Caco-2 (cell line): ENCODE results near the gene STK36. TPM values are rescaled to one million over a fixed set of nuclear protein-coding genes. Genes with fewer than 3 reads are reported as not detected.

ENCODE experiments used
- BruUV-seq: library from RNA; stranded (reverse); fragments of 400-500 nt; replicated peaks from 2 replicates; lab custom pipeline; 2021; lab: Mats Ljungman, UMichigan
- CTCF ChIA-PET: fragments of 300-600 bp; sonication (Branson Sonifier 250); formaldehyde crosslinking; loops from one replicate; lab custom pipeline; 2022; ENCODE audit warnings: antibody characterized with exemption; lab: Charles Lee
- POLR2A ChIA-PET: fragments of 300-600 bp; sonication (Branson Sonifier 250); formaldehyde crosslinking; loops from one replicate; lab custom pipeline; 2022; ENCODE audit warnings: antibody characterized with exemption; lab: Charles Lee
- DNase-seq, 2 experiments: peaks; one replicate each; pipeline versions ENCODE4 v3.0.0 to v3.0.0-alpha.2; 2020 to 2022
- H3K27me3 ChIP-seq: replicated peaks from 2 replicates; pipeline ENCODE4 v1.6.0; 2011; ENCODE audit warnings: low read length; ENCODE audit not compliant: control insufficient read depth, insufficient read depth
- H3K36me3 ChIP-seq: 2 replicates; pipeline ENCODE4 v1.5.1; 2011; ENCODE audit warnings: low read length; ENCODE audit not compliant: control insufficient read depth, insufficient read depth
- H3K4me1 ChIP-seq: fragments of 250-450 bp; sonication (Bioruptor Pico); 2 replicates; pipeline ENCODE4 v1.5.1; 2020; ENCODE audit warnings: mild to moderate bottlenecking
- H3K4me3 ChIP-seq: 2 replicates; pipeline ENCODE4 v1.5.1; 2011; ENCODE audit warnings: low read depth, mild to moderate bottlenecking, control low read depth, low read length
- H3K9me3 ChIP-seq: fragments of 250-450 bp; sonication (Bioruptor Pico); 2 replicates; pipeline ENCODE4 v1.5.1; 2020; ENCODE audit warnings: mild to moderate bottlenecking, moderate library complexity
- H3K27ac Mint-ChIP-seq: one replicate; pipeline ENCODE4 v1.8.0; 2022; ENCODE audit warnings: mixed read lengths; ENCODE audit not compliant: unreplicated experiment
- H3K27me3 Mint-ChIP-seq: one replicate; pipeline ENCODE4 v1.8.0; 2022; ENCODE audit warnings: mixed read lengths; ENCODE audit not compliant: insufficient read depth, unreplicated experiment
- H3K36me3 Mint-ChIP-seq: one replicate; pipeline ENCODE4 v1.8.0; 2022; ENCODE audit warnings: mild to moderate bottlenecking, mixed read lengths; ENCODE audit not compliant: insufficient read depth, unreplicated experiment
- H3K4me1 Mint-ChIP-seq: one replicate; pipeline ENCODE4 v1.8.0; 2022; ENCODE audit warnings: low read depth, mixed read lengths; ENCODE audit not compliant: unreplicated experiment
- H3K4me3 Mint-ChIP-seq: one replicate; pipeline ENCODE4 v1.8.0; 2022; ENCODE audit warnings: mild to moderate bottlenecking, moderate library complexity, mixed read lengths; ENCODE audit not compliant: unreplicated experiment
- H3K9me3 Mint-ChIP-seq: one replicate; pipeline ENCODE4 v1.8.0; 2022; ENCODE audit warnings: mixed read lengths; ENCODE audit not compliant: unreplicated experiment
- intact Hi-C: fragments of 100-400 bp; cut with micrococcal nuclease; formaldehyde crosslinking; loops from one replicate; pipeline ENCODE4 v1.10.0; 2022; ENCODE audit not compliant: unreplicated experiment
- total RNA-seq: library from RNA; stranded (reverse); gene quantifications from 2 replicates; pipeline ENCODE4 v1.2.3, GENCODE V29; 2022
- TF ChIP-seq, protein P1 (sequence below), 2 experiments: fragments of 200-600 bp in 1 of 2; IDR thresholded peaks; 1 replicate in 1 of 2; 2 replicates in 1 of 2; pipeline versions ENCODE4 v1.5.1 to v1.8.0; 2011 to 2022; ENCODE audit warnings: antibody characterized with exemption in 1 of 2, control low read depth in 1 of 2, inconsistent platforms in 1 of 2, low read depth in 1 of 2, low read length in 1 of 2, mild to moderate bottlenecking in 1 of 2, moderate library complexity in 1 of 2; ENCODE audit not compliant: insufficient read depth in 1 of 2, severe bottlenecking in 1 of 2, unreplicated experiment in 1 of 2

STK36 gene
- total RNA-seq, 1 experiment from 2014 or later = 44.1 TPM

DNA sequence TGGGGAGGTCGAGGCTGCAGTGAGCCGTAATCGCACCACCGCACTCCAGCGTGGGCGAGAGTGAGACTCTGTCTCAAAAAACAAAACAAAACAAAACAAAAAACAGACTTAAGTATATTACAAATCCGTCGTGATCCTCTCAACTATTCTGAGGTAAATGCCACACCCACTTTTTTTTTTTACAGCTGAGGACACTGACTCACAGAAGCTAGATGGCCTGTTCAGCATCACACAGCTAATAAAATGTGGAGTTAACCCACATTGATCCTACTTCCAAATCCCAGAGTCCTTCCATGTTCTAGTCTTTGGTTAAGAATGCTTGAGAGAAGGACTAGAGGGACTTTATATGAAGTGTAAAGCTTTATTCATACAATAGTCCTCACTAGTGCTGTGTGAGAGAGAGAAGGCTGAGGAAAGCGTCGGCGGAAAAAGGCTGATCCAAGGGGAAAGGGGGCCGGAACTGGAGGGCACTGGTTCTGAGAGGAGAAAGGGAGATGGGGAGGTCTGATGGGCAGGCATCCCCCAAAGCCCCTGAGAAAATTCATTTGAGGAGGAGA is 711 bp upstream of the STK36 start:
- Mint-ChIP-seq H3K36me3 (peaks cover 35% of the 10 kb centered on the region), H3K27me3 (no peaks in the 10 kb centered on the region), H3K9me3 (no peaks in the 10 kb centered on the region), H3K4me1 (peaks cover 11% of the 10 kb centered on the region), H3K27ac (peak overlapping the region; percentile 91), H3K4me3 (peak overlapping the region; percentile 96)
- TF ChIP-seq, protein P1, sequence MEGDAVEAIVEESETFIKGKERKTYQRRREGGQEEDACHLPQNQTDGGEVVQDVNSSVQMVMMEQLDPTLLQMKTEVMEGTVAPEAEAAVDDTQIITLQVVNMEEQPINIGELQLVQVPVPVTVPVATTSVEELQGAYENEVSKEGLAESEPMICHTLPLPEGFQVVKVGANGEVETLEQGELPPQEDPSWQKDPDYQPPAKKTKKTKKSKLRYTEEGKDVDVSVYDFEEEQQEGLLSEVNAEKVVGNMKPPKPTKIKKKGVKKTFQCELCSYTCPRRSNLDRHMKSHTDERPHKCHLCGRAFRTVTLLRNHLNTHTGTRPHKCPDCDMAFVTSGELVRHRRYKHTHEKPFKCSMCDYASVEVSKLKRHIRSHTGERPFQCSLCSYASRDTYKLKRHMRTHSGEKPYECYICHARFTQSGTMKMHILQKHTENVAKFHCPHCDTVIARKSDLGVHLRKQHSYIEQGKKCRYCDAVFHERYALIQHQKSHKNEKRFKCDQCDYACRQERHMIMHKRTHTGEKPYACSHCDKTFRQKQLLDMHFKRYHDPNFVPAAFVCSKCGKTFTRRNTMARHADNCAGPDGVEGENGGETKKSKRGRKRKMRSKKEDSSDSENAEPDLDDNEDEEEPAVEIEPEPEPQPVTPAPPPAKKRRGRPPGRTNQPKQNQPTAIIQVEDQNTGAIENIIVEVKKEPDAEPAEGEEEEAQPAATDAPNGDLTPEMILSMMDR (IDR thresholded peaks at IDR 0.05; ENCODE audit: insufficient read depth in 1 of 2, low read depth in 1 of 2, low read length in 1 of 2, severe bottlenecking in 1 of 2, unreplicated experiment in 1 of 2) = no peak
- H3K4me1 ChIP-seq = peaks cover 11% of the 10 kb centered on the region; the same call in 1 of the 2 replicates
- no peak for DNase-seq
- no peaks in the 10 kb centered on the region for H3K9me3 ChIP-seq
- CTCF ChIA-PET = interaction anchor here (0.6 to 4.4 kb wide), 4 partner anchors 12 to 275 kb away, joined by 3 to 20 read pairs (median 13); partner anchors contain the start of genes BCS1L and ZNF142
- TSS peak; percentile 79 for BruUV-seq
- peak overlapping the region; percentile 86 for H3K4me3 ChIP-seq
- H3K36me3 ChIP-seq = no peaks in the 10 kb centered on the region
- no peaks in the 10 kb centered on the region for H3K27me3 ChIP-seq
- intact Hi-C loops = no loop called here
- POLR2A ChIA-PET = interaction anchor here (1.2 to 2.3 kb wide), 2 partner anchors 12 to 189 kb away, joined by 3 to 43 read pairs; partner anchors contain the start of genes BCS1L and ZNF142

DNA sequence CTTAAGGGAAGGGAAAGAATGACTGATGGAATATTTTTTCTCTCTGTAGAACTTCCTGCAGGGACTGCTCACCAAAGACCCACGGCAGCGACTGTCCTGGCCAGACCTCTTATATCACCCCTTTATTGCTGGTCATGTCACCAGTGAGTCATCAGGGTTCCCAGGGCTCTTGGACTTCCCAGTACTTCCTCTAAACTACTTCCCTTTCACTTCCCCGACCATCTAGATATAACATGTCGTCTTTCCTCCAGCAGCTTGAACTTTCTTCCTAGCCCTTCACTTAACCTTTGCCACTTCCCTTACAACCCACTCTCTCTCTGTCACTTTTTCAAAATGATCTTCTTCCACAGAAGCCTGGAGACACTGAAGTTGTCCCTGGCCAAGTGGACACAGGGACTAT is 7.2 kb downstream of the STK36 start:
- peaks cover 7% of the 10 kb centered on the region for H3K36me3 Mint-ChIP-seq
- no TSS peak for BruUV-seq
- H3K36me3 ChIP-seq = no peaks in the 10 kb centered on the region
- no peak for DNase-seq
- intact Hi-C loops = no loop called here
- H3K27me3 ChIP-seq = no peaks in the 10 kb centered on the region
- no peak overlapping the region for H3K27ac Mint-ChIP-seq
- no peak overlapping the region for H3K4me3 ChIP-seq
- H3K4me1 ChIP-seq = no peaks in the 10 kb centered on the region
- no peaks in the 10 kb centered on the region for H3K4me1 Mint-ChIP-seq
- TF ChIP-seq, protein P1 (IDR thresholded peaks at IDR 0.05; ENCODE audit: insufficient read depth in 1 of 2, low read depth in 1 of 2, low read length in 1 of 2, severe bottlenecking in 1 of 2, unreplicated experiment in 1 of 2) = no peak
- no peaks in the 10 kb centered on the region for H3K9me3 ChIP-seq
- ChIA-PET POLR2A (no interaction called here), CTCF (no interaction called here)
- H3K9me3 Mint-ChIP-seq = no peaks in the 10 kb centered on the region
- no peak overlapping the region for H3K4me3 Mint-ChIP-seq
- H3K27me3 Mint-ChIP-seq = no peaks in the 10 kb centered on the region

DNA sequence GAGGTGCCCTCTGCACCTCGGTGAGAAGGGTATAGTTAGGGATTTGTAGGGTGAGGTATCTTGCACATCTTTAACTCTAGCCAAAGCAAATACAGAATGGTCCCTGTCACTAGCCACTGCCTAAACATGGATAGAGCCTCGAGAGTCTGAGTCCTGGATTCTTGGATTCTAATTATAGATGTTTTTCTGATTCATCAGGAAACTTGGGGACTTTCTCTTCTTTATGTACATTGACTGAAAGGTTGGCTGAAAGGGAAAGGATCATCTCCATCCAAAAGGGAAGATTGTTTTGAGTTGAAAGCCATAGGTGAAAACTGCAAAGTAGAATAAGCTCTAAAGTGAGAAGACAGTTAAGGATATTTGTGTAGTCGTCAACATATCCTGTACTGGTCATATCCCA is 8.2 kb downstream of the STK36 start:
- Mint-ChIP-seq H3K27ac (no peak overlapping the region), H3K9me3 (no peaks in the 10 kb centered on the region), H3K4me1 (no peaks in the 10 kb centered on the region), H3K36me3 (peaks cover 7% of the 10 kb centered on the region), H3K4me3 (no peak overlapping the region), H3K27me3 (no peaks in the 10 kb centered on the region)
- BruUV-seq = no TSS peak
- H3K9me3 ChIP-seq = no peaks in the 10 kb centered on the region
- no peak for DNase-seq
- ChIA-PET CTCF (interaction anchor here (0.6 kb wide), 1 partner anchor 21 kb away, joined by 4 read pairs; no protein-coding TSS in a partner anchor), POLR2A (no interaction called here)
- no peaks in the 10 kb centered on the region for H3K27me3 ChIP-seq
- H3K4me3 ChIP-seq = no peak overlapping the region
- TF ChIP-seq, protein P1 (IDR thresholded peaks at IDR 0.05; ENCODE audit: insufficient read depth in 1 of 2, low read depth in 1 of 2, low read length in 1 of 2, severe bottlenecking in 1 of 2, unreplicated experiment in 1 of 2) = no peak
- intact Hi-C loops = no loop called here
- H3K4me1 ChIP-seq = no peaks in the 10 kb centered on the region
- no peaks in the 10 kb centered on the region for H3K36me3 ChIP-seq
